H1 (cell line): Measurements from ENCODE around the gene GSTO2. TPM values are rescaled to one million over a fixed set of nuclear protein-coding genes. Genes with fewer than 3 reads are reported as not detected.
A peak's percentile ranks its signal among the peaks of the same experiment; 100 is the strongest.

Source experiments
- CTCF ChIA-PET: fragments of 300-600 bp; sonication (Branson Sonifier 250); formaldehyde crosslinking; loops from one replicate; lab custom pipeline; 2021; ENCODE audit not compliant: partially characterized antibody; lab: Charles Lee
- POLR2A ChIA-PET: fragments of 300-600 bp; sonication (Branson Sonifier 250); formaldehyde crosslinking; loops from one replicate; lab custom pipeline; 2021; ENCODE audit warnings: inconsistent platforms; ENCODE audit not compliant: partially characterized antibody; lab: Charles Lee
- DNase-seq, 2 experiments: peaks; one replicate each; pipeline versions ENCODE4 v3.0.0 to v3.0.0-alpha.2; 2010 to 2022; ENCODE audit warnings: low spot score in 2 of 2, low read depth in 1 of 2, mixed read lengths in 1 of 2
- FAIRE-seq: peaks from 2 replicates; lab custom pipeline; 2011; peaks lifted over from hg19 to GRCh38; lab: Jason Lieb, UNC
- H2AFZ ChIP-seq: 2 replicates; pipeline ENCODE4 v1.8.1; 2012; ENCODE audit warnings: low read length, inconsistent platforms
- H2AK5ac ChIP-seq: 2 replicates; pipeline ENCODE4 v1.6.1; 2013; ENCODE audit warnings: low read depth, low read length
- H2BK120ac ChIP-seq: replicated peaks from 2 replicates; pipeline ENCODE3; 2013; ENCODE audit warnings: low read depth, low read length, inconsistent platforms
- H2BK12ac ChIP-seq: 2 replicates; pipeline ENCODE4 v1.6.1; 2013; ENCODE audit warnings: low read depth, low read length
- H2BK15ac ChIP-seq: 2 replicates; pipeline ENCODE4 v1.6.1; 2013; ENCODE audit warnings: low read length
- H2BK20ac ChIP-seq: 2 replicates; pipeline ENCODE4 v1.6.1; 2013; ENCODE audit warnings: low read length
- H2BK5ac ChIP-seq: 2 replicates; pipeline ENCODE4 v1.6.1; 2013; ENCODE audit warnings: low read depth, low read length
- H3K14ac ChIP-seq: 2 replicates; pipeline ENCODE4 v1.6.1; 2013; ENCODE audit warnings: inconsistent platforms; ENCODE audit not compliant: insufficient read length
- H3K18ac ChIP-seq: 2 replicates; pipeline ENCODE4 v1.6.1; 2013; ENCODE audit warnings: low read length; ENCODE audit errors: extremely low read depth
- H3K23ac ChIP-seq: 2 replicates; pipeline ENCODE4 v1.6.1; 2013; ENCODE audit warnings: inconsistent platforms; ENCODE audit not compliant: insufficient read length
- H3K23me2 ChIP-seq: 2 replicates; pipeline ENCODE4 v1.6.1; 2013; ENCODE audit warnings: low read depth, low read length
- H3K27ac ChIP-seq: 2 replicates; pipeline ENCODE4 v1.6.1; 2011; ENCODE audit warnings: low read depth, low read length, inconsistent platforms
- H3K27me3 ChIP-seq, 4 experiments: replicated peaks in 1 of 4; 1 replicate in 1 of 4; 2 replicates in 3 of 4; pipeline versions ENCODE4 v1.6.1 to v1.8.1; 2011 to 2013; ENCODE audit warnings: low read length in 3 of 4, mild to moderate bottlenecking in 3 of 4, inconsistent platforms in 2 of 4, mixed read lengths in 2 of 4, moderate library complexity in 1 of 4; ENCODE audit not compliant: control insufficient read depth in 3 of 4, insufficient read depth in 3 of 4; ENCODE audit errors: extremely low read depth in 1 of 4
- H3K36me3 ChIP-seq, 4 experiments: 2 replicates each; pipeline versions ENCODE4 v1.6.1 to v1.8.1; 2011 to 2013; ENCODE audit warnings: mild to moderate bottlenecking in 4 of 4, low read length in 3 of 4, moderate library complexity in 2 of 4, control low read depth in 1 of 4, inconsistent platforms in 1 of 4; ENCODE audit not compliant: insufficient read depth in 4 of 4, control insufficient read depth in 2 of 4
- H3K4ac ChIP-seq: replicated peaks from 2 replicates; pipeline ENCODE3; 2013; ENCODE audit warnings: low read length, low read depth, mixed read lengths, inconsistent platforms; ENCODE audit not compliant: insufficient read length
- H3K4me1 ChIP-seq, 4 experiments: replicated peaks in 1 of 4; 1 replicate in 1 of 4; 2 replicates in 3 of 4; pipeline versions ENCODE4 v1.6.1 to v1.8.1; 2011 to 2013; ENCODE audit warnings: low read length in 3 of 4, inconsistent platforms in 2 of 4, mixed read lengths in 1 of 4; ENCODE audit not compliant: insufficient read depth in 4 of 4, control insufficient read depth in 3 of 4
- H3K4me2 ChIP-seq, 2 experiments: 2 replicates each; pipeline versions ENCODE4 v1.6.1 to v1.8.1; 2011 to 2013; ENCODE audit warnings: low read depth in 2 of 2, low read length in 2 of 2, control low read depth in 1 of 2, inconsistent platforms in 1 of 2, mild to moderate bottlenecking in 1 of 2; ENCODE audit not compliant: insufficient read depth in 1 of 2
- H3K4me3 ChIP-seq, 4 experiments: fragments of 200-600, 300-600 bp in 1 of 4; sonication (generic), shearing (Covaris generic), sonication (Bioruptor Twin) in 1 of 4; 2 replicates each; pipeline versions ENCODE4 v1.5.1 to v1.8.1; 2011 to 2016; ENCODE audit warnings: low read length in 4 of 4, low read depth in 3 of 4, control low read depth in 2 of 4, inconsistent platforms in 2 of 4, mild to moderate bottlenecking in 2 of 4, mixed read lengths in 1 of 4, moderate library complexity in 1 of 4; ENCODE audit not compliant: insufficient read depth in 2 of 4; ENCODE audit errors: extremely low read depth in 1 of 4
- H3K56ac ChIP-seq: replicated peaks from 2 replicates; pipeline ENCODE3; 2013; ENCODE audit warnings: low read depth, mild to moderate bottlenecking, mixed read lengths, low read length, inconsistent platforms; ENCODE audit not compliant: insufficient read length
- H3K79me1 ChIP-seq: 2 replicates; pipeline ENCODE4 v1.6.1; 2013; ENCODE audit warnings: low read depth, low read length, control low read depth
- H3K79me2 ChIP-seq, 2 experiments: 2 replicates each; pipeline versions ENCODE4 v1.6.1 to v1.8.1; 2012 to 2013; ENCODE audit warnings: low read length in 2 of 2, mild to moderate bottlenecking in 2 of 2, inconsistent platforms in 1 of 2; ENCODE audit not compliant: insufficient read depth in 2 of 2, control insufficient read depth in 1 of 2
- H3K9ac ChIP-seq, 4 experiments: replicated peaks in 1 of 4; 1 replicate in 1 of 4; 2 replicates in 3 of 4; pipeline versions ENCODE4 v1.6.1 to v1.8.1; 2011 to 2013; ENCODE audit warnings: low read depth in 3 of 4, low read length in 3 of 4, control low read depth in 2 of 4, mild to moderate bottlenecking in 2 of 4, moderate library complexity in 2 of 4, inconsistent platforms in 1 of 4; ENCODE audit errors: extremely low read depth in 1 of 4
- H3K9me3 ChIP-seq, 2 experiments: 2 replicates each; pipeline versions ENCODE4 v1.6.1 to v1.8.1; 2012 to 2013; ENCODE audit warnings: mild to moderate bottlenecking in 2 of 2, moderate library complexity in 2 of 2, control low read depth in 1 of 2, inconsistent platforms in 1 of 2, low read depth in 1 of 2, low read length in 1 of 2, mixed read lengths in 1 of 2; ENCODE audit not compliant: insufficient read depth in 2 of 2
- H4K20me1 ChIP-seq, 2 experiments: replicated peaks in 1 of 2; 2 replicates each; pipeline versions ENCODE3 to v1.8.1; 2011 to 2013; ENCODE audit warnings: inconsistent platforms in 2 of 2, low read length in 2 of 2, mild to moderate bottlenecking in 1 of 2; ENCODE audit not compliant: insufficient read depth in 2 of 2, control insufficient read depth in 1 of 2
- H4K5ac ChIP-seq: 2 replicates; pipeline ENCODE4 v1.6.1; 2013; ENCODE audit warnings: low read length, low read depth, mixed read lengths, inconsistent platforms; ENCODE audit not compliant: insufficient read length
- H4K8ac ChIP-seq: 2 replicates; pipeline ENCODE4 v1.8.0; 2013; ENCODE audit warnings: mild to moderate bottlenecking, moderate library complexity, low read length, inconsistent platforms; ENCODE audit not compliant: insufficient read depth; ENCODE audit errors: extremely low read depth
- H4K91ac ChIP-seq: replicated peaks from 2 replicates; pipeline ENCODE3; 2013; ENCODE audit warnings: low read length, mixed read lengths, inconsistent platforms; ENCODE audit not compliant: insufficient read length
- CREB1 ChIP-seq: IDR thresholded peaks from 2 replicates; pipeline ENCODE4 v1.6.1; 2012; ENCODE audit warnings: inconsistent platforms
- GTF2F1 ChIP-seq: IDR thresholded peaks from 2 replicates; pipeline ENCODE4 v1.6.1; 2012; ENCODE audit warnings: low read depth, low read length, improper control_type of control experiment, borderline replicate concordance
- KDM1A ChIP-seq: fragments of 200-600, 300-600 bp; sonication (generic); IDR thresholded peaks from 2 replicates; pipeline ENCODE4 v1.7.1; 2016; ENCODE audit warnings: mild to moderate bottlenecking, low read length, borderline replicate concordance
- POLR2A ChIP-seq, 2 experiments: IDR thresholded peaks; 1 replicate in 1 of 2; 2 replicates in 1 of 2; pipeline ENCODE4 v1.6.1; 2011; ENCODE audit warnings: low read depth in 2 of 2, low read length in 2 of 2, mild to moderate bottlenecking in 2 of 2; ENCODE audit errors: control extremely low read depth in 1 of 2
- RFX5 ChIP-seq: IDR thresholded peaks from 2 replicates; pipeline ENCODE4 v1.6.1; 2011; ENCODE audit warnings: low read depth, low read length, improper control_type of control experiment, borderline replicate concordance
- SP4 ChIP-seq: IDR thresholded peaks from 2 replicates; pipeline ENCODE4 v1.6.1; 2012; ENCODE audit warnings: low read length, inconsistent platforms
- TBP ChIP-seq: IDR thresholded peaks from 2 replicates; pipeline ENCODE4 v1.6.1; 2011; ENCODE audit warnings: low read depth, low read length, improper control_type of control experiment
- USF2 ChIP-seq: IDR thresholded peaks from 2 replicates; pipeline ENCODE4 v1.6.1; 2011; ENCODE audit warnings: low read length, improper control_type of control experiment
- WGBS, 2 experiments: shearing (Covaris generic) in 1 of 2; methylation state at CpG; one replicate each; pipeline versions ENCODE4 v1.1.6 to v1.1.7; 2013 to 2015; ENCODE audit warnings: low lambda C conversion rate in 2 of 2, mixed read lengths in 2 of 2, inconsistent platforms in 1 of 2, low coverage in 1 of 2, missing lambda C conversion rate in 1 of 2; ENCODE audit not compliant: insufficient replicate concordance in 2 of 2, insufficient coverage in 1 of 2, insufficient read length in 1 of 2; ENCODE audit errors: extremely low coverage in 1 of 2, missing lambda C conversion rate in 1 of 2; 5-methylcytosine and 5-hydroxymethylcytosine counted together
- polyA plus RNA-seq, 7 experiments: library from polyadenylated mRNA; depleted of rRNA in 3 of 7; stranded (reverse) in 5 of 7; unstranded in 2 of 7; fragments of >200 nt in 5 of 7; fragments of 200-250 nt in 2 of 7; gene quantifications; 1 replicate in 5 of 7; 2 replicates in 1 of 7; 4 replicates in 1 of 7; pipeline versions ENCODE4 v1.2.1 to v1.2.3, GENCODE V29; 2011 to 2013; ENCODE audit warnings: missing spikeins in 2 of 7, mixed read lengths in 2 of 7
- total RNA-seq: library from RNA; stranded (reverse); fragmentation: NEBNext Ultra II Directional; extraction: Animal tissue kit (Norgen Biotek cat#: 25700); gene quantifications from 2 replicates; pipeline ENCODE4 v1.2.1, GENCODE V29; 2021

Gene GSTO2
- total and polyA plus RNA-seq, 2 of the 8 experiments (the other 6 are each of a cell fraction or from before 2014, with no cell fraction given), result 13.1 to 41.7 TPM

GRCh38 chr10:104307576-104308438 is 38.8 kb downstream of the GSTO2 start:
- no peak for FAIRE-seq
- H3K23me2 ChIP-seq, result no peaks in the 10 kb centered on the region
- no peak overlapping the region for H3K4ac ChIP-seq
- no peak overlapping the region for H3K18ac ChIP-seq
- H4K91ac ChIP-seq, result no peak overlapping the region
- H2AK5ac ChIP-seq, result no peak overlapping the region; the same call in 1 of the 2 replicates
- no peak overlapping the region for H3K27ac ChIP-seq
- no peak overlapping the region for H2AFZ ChIP-seq
- no peak overlapping the region for H3K14ac ChIP-seq
- no peak overlapping the region for H2BK15ac ChIP-seq
- H3K27me3 ChIP-seq, result no peaks in the 10 kb centered on the region
- H4K5ac ChIP-seq, result no peak overlapping the region
- no peak overlapping the region for H4K8ac ChIP-seq
- no peak overlapping the region for H2BK12ac ChIP-seq
- H3K56ac ChIP-seq, result no peak overlapping the region
- H3K23ac ChIP-seq, result no peak overlapping the region
- POLR2A ChIA-PET, result interaction anchor here (1.0 to 3.2 kb wide), 5 partner anchors 8 to 42 kb away, joined by 3 to 23 read pairs (median 4); no protein-coding TSS in a partner anchor
- no peak overlapping the region for H2BK120ac ChIP-seq
- H3K4me3 ChIP-seq, result no peak overlapping the region
- no peak for TF ChIP-seq GTF2F1
- no peak for TF ChIP-seq TBP
- TF ChIP-seq CREB1, result no peak
- no peak for TF ChIP-seq RFX5
- no peak for TF ChIP-seq KDM1A
- TF ChIP-seq POLR2A (IDR thresholded peaks at IDR 0.05; ENCODE audit: control extremely low read depth in 1 of 2, low read depth in 2 of 2, low read length in 2 of 2), result peak in 1 of 2 experiments; percentile 23; a peak in 1 of 3 replicates
- no peak for TF ChIP-seq SP4
- TF ChIP-seq USF2, result no peak
- TF ChIP-seq, all 59 proteins: peak for 1
- peaks cover 12% of the 10 kb centered on the region in 2 experiments for H3K9me3 ChIP-seq
- peaks cover 0 to 12% of the 10 kb centered on the region in 2 experiments for H4K20me1 ChIP-seq
- peaks cover 0 to 3% of the 10 kb centered on the region in 2 experiments; a peak in 1 of 4 replicates for H3K79me2 ChIP-seq
- H3K79me1 ChIP-seq, result no peaks in the 10 kb centered on the region; the same call in 1 of the 2 replicates
- no peak overlapping the region for H3K9ac ChIP-seq
- WGBS, 2 experiments, result 84% methylated on average over 10 of the region's 10 CpGs; no CpG with 5 or more reads in 1 of the 2 experiments
- H2BK20ac ChIP-seq, result no peak overlapping the region
- peaks cover 0 to 8% (median under 1%) of the 10 kb centered on the region in 4 experiments; a peak in 3 of 8 replicates for H3K36me3 ChIP-seq
- H3K4me2 ChIP-seq, result no peak overlapping the region
- DNase-seq, result no peak
- CTCF ChIA-PET, result interaction anchor here (0.6 to 14.8 kb wide), 9 partner anchors 8 to 273 kb away, joined by 4 to 331 read pairs (median 61); partner anchors contain the start of genes CFAP58 and ITPRIP
- H3K4me1 ChIP-seq, result peaks cover 0 to 7% (median 3%) of the 10 kb centered on the region in 4 experiments; a peak in 3 of 7 replicates
- no peak overlapping the region for H2BK5ac ChIP-seq
